Brain microvascular endothelial cell (primary cell): ENCODE data around the gene MAPK8IP2.

Source experiments
- DNase-seq: peaks from one replicate; pipeline ENCODE4 v3.0.0-alpha.2; 2020
- H3K27ac ChIP-seq: fragments of 250-450 bp; sonication (Bioruptor Pico); 2 replicates; pipeline ENCODE4 v1.5.1; 2020; ENCODE audit warnings: mild to moderate bottlenecking, moderate library complexity
- H3K27me3 ChIP-seq: fragments of 250-450 bp; sonication (Bioruptor Pico); replicated peaks from 2 replicates; pipeline ENCODE4 v1.5.1; 2020; ENCODE audit warnings: mild to moderate bottlenecking
- H3K36me3 ChIP-seq: fragments of 250-450 bp; sonication (Bioruptor Pico); replicated peaks from 2 replicates; pipeline ENCODE4 v1.5.1; 2020; ENCODE audit warnings: mild to moderate bottlenecking
- H3K4me3 ChIP-seq: 2 replicates; pipeline ENCODE4 v1.5.1; 2011; ENCODE audit warnings: low read depth, mild to moderate bottlenecking, control low read depth, low read length, moderate library complexity
- CTCF ChIP-seq: IDR thresholded peaks from 2 replicates; pipeline ENCODE4 v1.5.1; 2011; ENCODE audit warnings: low read depth, mild to moderate bottlenecking, moderate library complexity, low read length, control low read depth, inconsistent platforms; ENCODE audit errors: missing control alignments
- in situ Hi-C: cut with HindIII; loops from 2 replicates; pipeline ENCODE4 v1.10.0; 2017; ENCODE audit warnings: low sequenced_read_pairs, low pct_ligation_motif_present

Gene MAPK8IP2

GRCh38 chr22:50600538-50600937 is at the start of gene MAPK8IP2:
MAPK8IP2 (plus strand) TSS chr22:50600793; CDS start chr22:50600819, 26 bp downstream.
- DNase-seq, result no peak
- Histone ChIP-seq H3K27me3 (peaks cover 42% of the 10 kb centered on the region), H3K27ac (no peak within 1 kb of the TSS), H3K4me3 (peak within 1 kb of the TSS; percentile 12), H3K36me3 (no peaks in the 10 kb centered on the region)
- TF ChIP-seq CTCF, result no peak
- in situ Hi-C loops, result no loop called here

GRCh38 chr22:50551160-50551752 is 49.3 kb upstream of the MAPK8IP2 start:
- in situ Hi-C loops, result no loop called here
- no peak for TF ChIP-seq CTCF
- H3K4me3 ChIP-seq, result no peak overlapping the region

DNA sequence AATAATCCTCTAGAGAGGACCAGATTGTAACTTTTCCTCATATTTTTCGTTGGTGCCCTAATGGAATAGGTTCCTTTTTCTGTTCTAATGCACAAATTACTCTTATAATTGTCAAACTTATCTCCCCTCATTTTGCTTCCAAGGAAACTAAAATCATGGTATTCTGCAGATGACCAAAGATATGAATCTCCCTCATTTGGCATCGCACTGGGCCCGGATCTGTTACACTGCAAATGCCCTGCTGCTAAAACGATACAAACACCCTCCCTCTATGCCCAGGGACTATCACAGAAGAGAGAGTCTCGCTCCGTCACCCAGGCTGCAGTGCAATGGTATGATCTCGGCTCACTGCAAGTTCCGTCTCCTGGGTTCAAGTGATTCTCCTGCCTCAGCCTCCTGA is 47.3 kb upstream of the MAPK8IP2 start:
- in situ Hi-C loops, result no loop called here
- TF ChIP-seq CTCF, result no peak
- H3K27ac ChIP-seq, result no peak overlapping the region
- no peak overlapping the region for H3K4me3 ChIP-seq
- DNase-seq, result no peak
- H3K27me3 ChIP-seq, result peaks cover 18% of the 10 kb centered on the region
- no peaks in the 10 kb centered on the region for H3K36me3 ChIP-seq

More at GRCh38 chr22:50551160-50551752, 49.3 kb upstream of the MAPK8IP2 start:
- Histone ChIP-seq H3K27ac (no peak overlapping the region), H3K27me3 (peaks cover 36% of the 10 kb centered on the region), H3K36me3 (no peaks in the 10 kb centered on the region)
- no peak for DNase-seq

DNA sequence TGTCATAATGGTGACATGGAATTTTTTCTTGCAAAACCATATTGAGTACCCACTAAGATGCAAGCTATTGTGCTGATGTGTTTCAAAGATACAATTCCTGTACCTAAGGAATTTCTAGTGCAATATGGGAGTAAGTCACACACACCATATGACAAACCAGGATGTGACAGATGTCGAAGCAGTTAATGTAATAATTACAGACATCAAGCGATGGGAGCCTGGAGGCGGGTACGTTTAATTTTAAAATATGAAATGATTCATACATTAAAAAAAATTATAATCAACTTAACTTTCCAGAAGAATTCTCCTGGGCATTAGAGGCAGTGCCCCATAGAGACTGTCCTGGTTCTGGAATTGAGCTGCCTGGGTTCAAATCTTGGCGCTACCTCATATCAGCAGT is 43.9 kb upstream of the MAPK8IP2 start:
- no peak overlapping the region for H3K4me3 ChIP-seq
- no peak overlapping the region for H3K27ac ChIP-seq
- no peaks in the 10 kb centered on the region for H3K27me3 ChIP-seq
- in situ Hi-C loops, result no loop called here
- H3K36me3 ChIP-seq, result no peaks in the 10 kb centered on the region
- DNase-seq, result no peak
- TF ChIP-seq CTCF, result no peak

DNA sequence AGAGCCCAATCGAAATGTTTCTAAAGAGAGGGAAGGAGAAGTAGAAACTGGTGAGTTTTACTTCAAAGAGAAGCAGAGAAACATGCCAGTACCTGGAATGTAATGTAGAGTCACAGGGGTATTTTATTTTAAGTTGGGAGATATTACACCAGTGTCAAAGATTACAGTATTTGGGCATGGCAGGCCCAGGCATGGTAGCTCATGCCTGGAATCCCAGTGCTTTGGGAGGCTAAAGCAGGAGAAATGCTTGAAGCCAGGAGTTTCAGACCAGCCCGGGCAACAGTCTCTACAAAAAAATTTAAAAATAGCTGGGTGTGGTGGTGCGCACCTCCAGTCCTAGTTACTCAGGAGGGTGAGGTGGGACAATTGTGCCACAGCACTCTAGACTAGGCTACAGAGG is 40.6 kb upstream of the MAPK8IP2 start:
- no peak for TF ChIP-seq CTCF
- no peak overlapping the region for H3K4me3 ChIP-seq
- H3K36me3 ChIP-seq, result no peaks in the 10 kb centered on the region
- H3K27ac ChIP-seq, result no peak overlapping the region
- in situ Hi-C loops, result no loop called here
- DNase-seq, result no peak
- no peaks in the 10 kb centered on the region for H3K27me3 ChIP-seq
